ENCODE results near the gene DHRS3. TPM values are rescaled to one million over a fixed set of nuclear protein-coding genes. Genes with fewer than 3 reads are reported as not detected.

The DHRS3 gene
- total and polyA plus RNA-seq, 10 of the 15 experiments (the other 5 are each of a cell fraction or from before 2014, with no cell fraction given) = 0.23 to 29.7 (median 1.2) TPM

- TF ChIP-seq ZNF274 (IDR thresholded peaks at IDR 0.05; ENCODE audit: insufficient read depth, insufficient read length) (no peak), ZZZ3 (IDR thresholded peaks at IDR 0.05; ENCODE audit: control insufficient read depth, insufficient read length, low read depth) (no peak), RELB (IDR thresholded peaks at IDR 0.05; ENCODE audit: low read depth) (no peak), ZSCAN29 (IDR thresholded peaks at IDR 0.05) (no peak), STAT1 (conservative IDR thresholded peaks at IDR 0.05) (no peak), EED (IDR thresholded peaks at IDR 0.05; ENCODE audit: low read depth) (no peak), BCL11A (IDR thresholded peaks at IDR 0.05; ENCODE audit: low read depth, low read length) (no peak), CBX3 (IDR thresholded peaks at IDR 0.05; ENCODE audit: borderline replicate concordance, low read depth) (no peak), SIX5 (IDR thresholded peaks at IDR 0.05; ENCODE audit: low read depth, low read length, severe bottlenecking) (no peak)
These were observed 96.9 kb downstream of the DHRS3 start (continued) for GRCh38 chr1:12521096-12521495.

GRCh38 chr1:12519693-12520364 lies 98.2 kb downstream of the DHRS3 start:
- Histone ChIP-seq H2AFZ (ENCODE audit: control insufficient read depth, low read depth, low read length) (no peak overlapping the region), H4K20me1 (ENCODE audit: control insufficient read depth, insufficient read depth) (no peaks in the 10 kb centered on the region), H3K9ac (ENCODE audit: control insufficient read depth, insufficient read depth, low read length) (no peak overlapping the region), H3K79me2 (ENCODE audit: control insufficient read depth, insufficient read depth, low read length) (no peaks in the 10 kb centered on the region), H3K4me1 (ENCODE audit: control insufficient read depth, insufficient read depth, low read length) (no peaks in the 10 kb centered on the region), H3K4me3 (no peak overlapping the region), H3K9me3 (replicated peaks; ENCODE audit: control insufficient read depth, insufficient read depth, low read length) (no peaks in the 10 kb centered on the region; the same call in 2 of the 3 replicates), H3K27ac (ENCODE audit: control insufficient read depth, insufficient read depth) (no peak overlapping the region), H3K4me2 (ENCODE audit: control insufficient read depth, insufficient read depth) (no peak overlapping the region), H3K36me3 (ENCODE audit: control insufficient read depth in 2 of 2, insufficient read depth in 2 of 2, low read length in 1 of 2) (no peaks in the 10 kb centered on the region), H3K27me3 (replicated peaks in 1 of 2; ENCODE audit: control insufficient read depth in 2 of 2, insufficient read depth in 2 of 2, low read length in 1 of 2) (no peaks in the 10 kb centered on the region)
- ATAC-seq (no peak), FAIRE-seq (no peak), DNase-seq (ENCODE audit: low read depth, low spot score) (no peak)
- in situ Hi-C loops (cut with MboI) = no loop called here
- no TSS peak for BruUV-seq (replicated peaks)
- WGBS (ENCODE audit: insufficient coverage, insufficient replicate concordance, low lambda C conversion rate, missing lambda C conversion rate) = 79% methylated on average over 11 of the region's 11 CpGs
- intact Hi-C loops (cut with micrococcal nuclease; ENCODE audit: unreplicated experiment) = no loop called here
- ChIA-PET CTCF (no interaction called here), SMC1A (ENCODE audit: uncharacterized antibody, unreplicated experiment) (interaction anchor here (0.6 to 1.5 kb wide), 2 partner anchors 112 to 118 kb away, joined by 3 to 5 read pairs; no protein-coding TSS in a partner anchor), POLR2A (no interaction called here), RAD21 (ENCODE audit: unreplicated experiment) (no interaction called here)
- TF ChIP-seq MTA3 (IDR thresholded peaks at IDR 0.05; ENCODE audit: borderline replicate concordance, low read length) (no peak), E4F1 (IDR thresholded peaks at IDR 0.05; ENCODE audit: borderline replicate concordance, partially characterized antibody) (no peak), HDAC6 (IDR thresholded peaks at IDR 0.05; ENCODE audit: unreplicated experiment) (no peak), KLF5 (IDR thresholded peaks at IDR 0.05; ENCODE audit: partially characterized antibody) (no peak), SPI1 (IDR thresholded peaks at IDR 0.05; ENCODE audit: borderline replicate concordance, insufficient read depth, low read depth, low read length) (no peak), NKRF (conservative IDR thresholded peaks at IDR 0.05) (no peak), IRF4 (IDR thresholded peaks at IDR 0.05; ENCODE audit: low read depth, low read length) (no peak), YBX1 (IDR thresholded peaks at IDR 0.05) (no peak), EED (IDR thresholded peaks at IDR 0.05; ENCODE audit: low read depth) (no peak), RAD21 (IDR thresholded peaks at IDR 0.05; ENCODE audit: insufficient read depth, low read depth, low read length) (no peak), LARP7 (IDR thresholded peaks at IDR 0.05) (no peak)
